ENCODE measurements around the gene NBL1.

Gene NBL1

DNA sequence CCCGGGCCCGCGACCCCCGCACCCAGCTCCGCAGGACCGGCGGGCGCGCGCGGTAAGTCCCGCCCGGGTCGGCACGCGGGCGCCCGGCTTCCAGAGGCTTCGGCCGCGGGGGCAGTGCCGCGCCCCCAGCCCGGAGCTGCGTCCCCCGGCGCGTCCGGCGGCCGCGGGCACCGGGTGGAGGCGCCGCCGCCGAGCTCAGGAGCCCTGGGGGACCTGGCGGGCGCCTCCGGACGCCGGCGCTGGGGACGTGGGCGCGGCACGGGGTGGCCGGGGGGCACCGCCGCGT lies 227 bp downstream of the NBL1 start:
- peak overlapping the region; percentile 58; the same call in 1 of the 2 replicates for H3K4me2 ChIP-seq (ENCODE audit: low read length)
- H3K9me3 ChIP-seq (ENCODE audit: control insufficient read depth, insufficient read depth, low read length): no peaks in the 10 kb centered on the region
- no peaks in the 10 kb centered on the region for H3K79me2 ChIP-seq (ENCODE audit: control insufficient read depth, low read length)
- H4K20me1 ChIP-seq (ENCODE audit: control insufficient read depth, insufficient read depth, low read depth, low read length): no peaks in the 10 kb centered on the region
- no peaks in the 10 kb centered on the region for H3F3A ChIP-seq (ENCODE audit: control insufficient read depth, insufficient read depth)
- H3K27me3 ChIP-seq (ENCODE audit: control insufficient read depth, low read length): peaks cover 59% of the 10 kb centered on the region
- H3K4me3 ChIP-seq (ENCODE audit: low read length): peak overlapping the region; percentile 35
- H3K9me2 ChIP-seq (replicated peaks; ENCODE audit: control insufficient read depth, low read length): no peaks in the 10 kb centered on the region
- H3K36me3 ChIP-seq (ENCODE audit: control insufficient read depth, low read length): no peaks in the 10 kb centered on the region
- TF ChIP-seq, protein P1, sequence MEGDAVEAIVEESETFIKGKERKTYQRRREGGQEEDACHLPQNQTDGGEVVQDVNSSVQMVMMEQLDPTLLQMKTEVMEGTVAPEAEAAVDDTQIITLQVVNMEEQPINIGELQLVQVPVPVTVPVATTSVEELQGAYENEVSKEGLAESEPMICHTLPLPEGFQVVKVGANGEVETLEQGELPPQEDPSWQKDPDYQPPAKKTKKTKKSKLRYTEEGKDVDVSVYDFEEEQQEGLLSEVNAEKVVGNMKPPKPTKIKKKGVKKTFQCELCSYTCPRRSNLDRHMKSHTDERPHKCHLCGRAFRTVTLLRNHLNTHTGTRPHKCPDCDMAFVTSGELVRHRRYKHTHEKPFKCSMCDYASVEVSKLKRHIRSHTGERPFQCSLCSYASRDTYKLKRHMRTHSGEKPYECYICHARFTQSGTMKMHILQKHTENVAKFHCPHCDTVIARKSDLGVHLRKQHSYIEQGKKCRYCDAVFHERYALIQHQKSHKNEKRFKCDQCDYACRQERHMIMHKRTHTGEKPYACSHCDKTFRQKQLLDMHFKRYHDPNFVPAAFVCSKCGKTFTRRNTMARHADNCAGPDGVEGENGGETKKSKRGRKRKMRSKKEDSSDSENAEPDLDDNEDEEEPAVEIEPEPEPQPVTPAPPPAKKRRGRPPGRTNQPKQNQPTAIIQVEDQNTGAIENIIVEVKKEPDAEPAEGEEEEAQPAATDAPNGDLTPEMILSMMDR (IDR thresholded peaks at IDR 0.05; ENCODE audit: low read depth, low read length, poor library complexity, severe bottlenecking): no peak
- no peak for TF ChIP-seq EZH2phosphoT487 (IDR thresholded peaks at IDR 0.05; ENCODE audit: borderline replicate concordance, low read length)
- peaks cover 3% of the 10 kb centered on the region; the same call in 1 of the 2 replicates for H3K4me1 ChIP-seq (ENCODE audit: control insufficient read depth, low read length)
- no peak overlapping the region for H3K27ac ChIP-seq (ENCODE audit: low read depth, low read length)

DNA sequence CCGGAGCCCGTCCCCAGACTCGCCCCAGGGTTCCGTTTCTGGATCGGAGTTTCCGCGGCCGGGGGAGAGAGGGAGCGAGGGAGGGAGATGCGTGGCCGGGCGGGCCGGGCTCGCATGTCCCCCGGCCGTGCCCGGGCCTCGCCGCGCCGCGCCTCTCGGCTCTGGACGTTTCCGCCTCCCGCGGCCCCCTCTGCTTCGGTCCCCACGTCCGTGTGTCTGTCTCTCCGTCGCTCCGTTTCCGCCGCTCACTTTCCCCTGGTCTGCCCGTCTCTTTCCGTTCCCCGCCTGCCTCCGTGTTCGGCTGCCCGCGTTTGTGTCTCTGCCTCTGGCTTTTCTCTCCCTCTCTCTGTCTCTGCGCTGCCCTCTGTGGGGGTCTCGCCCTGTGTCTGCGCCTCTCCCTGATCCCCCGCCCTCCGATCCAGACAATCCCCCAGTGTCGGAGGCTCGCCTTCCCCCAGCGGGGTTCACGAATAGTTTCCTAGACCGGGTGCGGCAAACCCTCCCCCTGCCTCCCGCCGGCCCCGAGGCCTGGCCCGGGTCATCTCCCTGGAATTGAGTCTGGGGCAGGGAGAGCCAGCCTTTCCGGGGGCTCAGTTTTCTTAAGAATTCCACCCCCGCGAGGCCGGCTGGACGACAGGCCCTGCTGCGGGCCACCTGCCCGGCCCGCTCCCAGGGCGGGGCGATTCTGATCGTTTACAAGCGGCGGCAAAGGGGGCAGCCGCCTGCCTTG lies 735 bp downstream of the NBL1 start:
- Histone ChIP-seq H3K36me3 (ENCODE audit: control insufficient read depth, low read length) (no peaks in the 10 kb centered on the region), H3K27ac (ENCODE audit: low read depth, low read length) (no peak overlapping the region), H3F3A (ENCODE audit: control insufficient read depth, insufficient read depth) (no peaks in the 10 kb centered on the region), H3K4me2 (ENCODE audit: low read length) (peak overlapping the region; percentile 58), H3K9me2 (replicated peaks; ENCODE audit: control insufficient read depth, low read length) (no peaks in the 10 kb centered on the region), H3K27me3 (ENCODE audit: control insufficient read depth, low read length) (peaks cover 59% of the 10 kb centered on the region), H4K20me1 (ENCODE audit: control insufficient read depth, insufficient read depth, low read depth, low read length) (no peaks in the 10 kb centered on the region), H3K79me2 (ENCODE audit: control insufficient read depth, low read length) (no peaks in the 10 kb centered on the region), H3K4me3 (ENCODE audit: low read length) (peak overlapping the region; percentile 35), H3K4me1 (ENCODE audit: control insufficient read depth, low read length) (peaks cover 3% of the 10 kb centered on the region; the same call in 1 of the 2 replicates), H3K9me3 (ENCODE audit: control insufficient read depth, insufficient read depth, low read length) (no peaks in the 10 kb centered on the region)
- TF ChIP-seq EZH2phosphoT487 (IDR thresholded peaks at IDR 0.05; ENCODE audit: borderline replicate concordance, low read length): peak; percentile 98
- TF ChIP-seq, protein P1 (IDR thresholded peaks at IDR 0.05; ENCODE audit: low read depth, low read length, poor library complexity, severe bottlenecking): no peak

DNA sequence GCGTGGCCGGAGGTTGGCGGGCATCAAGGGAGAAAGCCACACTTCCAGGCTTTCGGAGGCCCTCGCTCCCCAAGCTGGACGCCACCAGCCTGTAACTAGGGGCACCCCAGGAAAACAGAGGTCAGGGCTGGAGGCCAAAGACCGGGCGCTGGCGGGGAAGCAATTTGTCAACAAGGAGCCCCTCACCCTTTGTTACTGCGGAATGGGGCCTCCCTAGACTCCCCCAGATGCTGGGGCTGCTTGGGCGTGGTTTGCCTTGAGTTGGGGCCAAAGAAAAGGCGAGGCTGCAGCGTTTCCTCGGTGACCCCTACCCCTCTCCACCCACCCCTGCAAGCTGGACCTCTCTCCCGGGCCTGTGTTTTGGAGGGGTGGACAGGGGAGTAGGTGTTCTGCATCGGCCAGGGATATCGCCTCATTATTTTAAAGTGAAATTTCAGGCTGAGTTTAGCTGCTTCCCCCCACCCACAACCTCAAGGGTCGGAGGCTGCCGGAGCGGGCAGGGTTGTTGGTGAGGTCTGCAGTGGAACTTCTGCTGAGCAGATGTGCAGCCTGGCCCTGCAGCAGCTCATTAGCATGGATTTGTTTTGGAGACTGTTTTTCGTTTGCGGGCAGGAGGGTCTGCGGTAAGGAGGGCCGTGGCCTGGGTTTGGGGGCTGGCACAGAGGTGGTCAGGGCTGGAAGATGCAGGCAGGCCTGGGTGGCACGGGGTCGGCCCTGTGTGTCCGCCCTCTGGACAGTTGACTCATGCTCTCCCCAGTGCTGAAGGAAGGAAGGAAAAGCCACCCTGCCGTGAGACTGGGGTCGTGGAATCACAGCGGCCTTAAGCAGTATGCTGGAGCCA lies 1.5 kb downstream of the NBL1 start:
- H4K20me1 ChIP-seq (ENCODE audit: control insufficient read depth, insufficient read depth, low read depth, low read length): no peaks in the 10 kb centered on the region
- no peak overlapping the region for H3K27ac ChIP-seq (ENCODE audit: low read depth, low read length)
- H3K36me3 ChIP-seq (ENCODE audit: control insufficient read depth, low read length): no peaks in the 10 kb centered on the region
- no peaks in the 10 kb centered on the region for H3K9me3 ChIP-seq (ENCODE audit: control insufficient read depth, insufficient read depth, low read length)
- no peak for TF ChIP-seq EZH2phosphoT487 (IDR thresholded peaks at IDR 0.05; ENCODE audit: borderline replicate concordance, low read length)
- TF ChIP-seq, protein P1 (IDR thresholded peaks at IDR 0.05; ENCODE audit: low read depth, low read length, poor library complexity, severe bottlenecking): no peak
- no peak overlapping the region for H3K4me2 ChIP-seq (ENCODE audit: low read length)
- no peak overlapping the region for H3K4me3 ChIP-seq (ENCODE audit: low read length)
- no peaks in the 10 kb centered on the region for H3F3A ChIP-seq (ENCODE audit: control insufficient read depth, insufficient read depth)
- no peaks in the 10 kb centered on the region for H3K79me2 ChIP-seq (ENCODE audit: control insufficient read depth, low read length)
- H3K4me1 ChIP-seq (ENCODE audit: control insufficient read depth, low read length): peaks cover 3% of the 10 kb centered on the region; the same call in 1 of the 2 replicates
- H3K27me3 ChIP-seq (ENCODE audit: control insufficient read depth, low read length): peaks cover 56% of the 10 kb centered on the region
- H3K9me2 ChIP-seq (replicated peaks; ENCODE audit: control insufficient read depth, low read length): no peaks in the 10 kb centered on the region

All from DOHH2 (cell line).